ENCODE results near the gene CLDN6.
"Not testable (repeated sequence)": the region's sequence is repeated elsewhere in the genome, so short reads cannot be mapped to it uniquely, and the experiment has no call there.

CLDN6 gene

DNA sequence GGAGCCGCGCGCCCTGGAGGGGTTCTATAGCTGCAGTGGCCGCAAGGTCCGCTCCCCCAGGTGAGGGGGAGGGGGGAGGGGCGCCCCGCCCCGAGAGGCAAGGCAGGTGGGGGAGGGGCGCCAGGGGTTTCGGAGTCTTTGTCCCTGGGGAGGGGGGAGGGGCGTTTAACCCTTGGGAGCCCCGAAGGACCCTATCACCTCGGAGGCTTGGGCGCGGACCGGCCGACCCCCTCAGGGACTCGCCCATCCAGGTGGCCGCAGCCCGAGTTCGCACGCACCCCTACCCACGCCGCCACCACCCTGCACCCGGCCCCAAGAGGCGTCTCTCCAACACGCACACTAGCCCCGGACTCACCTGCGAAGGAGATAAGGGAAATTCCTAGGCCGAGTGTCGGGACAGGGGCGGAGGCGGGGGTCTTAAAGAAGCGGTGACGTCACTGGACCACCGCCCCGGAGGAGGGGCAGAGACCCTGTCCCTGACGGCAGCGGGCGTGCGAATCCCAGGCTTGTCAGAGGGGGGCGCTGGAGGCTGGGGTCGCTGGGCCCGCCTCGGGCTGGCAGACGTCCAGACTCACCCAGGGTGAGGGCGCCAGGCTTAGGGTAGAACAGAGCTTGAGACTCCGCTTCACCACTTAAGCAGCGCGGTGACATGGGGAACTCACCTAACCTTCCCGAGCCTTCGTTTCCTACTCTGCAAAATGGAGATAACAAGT, at the start of gene CLDN6:
CLDN6 (minus strand) TSS at position 390 of the 713 bp plus-strand sequence. CDS start 2,162 bp downstream, outside the sequence.
- no peak for DNase-seq (ENCODE audit: low read depth)

GRCh38 chr16:3066440-3066748, 48.4 kb upstream of the CLDN6 start:
- no peak for DNase-seq (ENCODE audit: low read depth)

- DNase-seq (ENCODE audit: low read depth): no peak
These were observed 47.9 kb upstream of the CLDN6 start for GRCh38 chr16:3065742-3066439.

DNA sequence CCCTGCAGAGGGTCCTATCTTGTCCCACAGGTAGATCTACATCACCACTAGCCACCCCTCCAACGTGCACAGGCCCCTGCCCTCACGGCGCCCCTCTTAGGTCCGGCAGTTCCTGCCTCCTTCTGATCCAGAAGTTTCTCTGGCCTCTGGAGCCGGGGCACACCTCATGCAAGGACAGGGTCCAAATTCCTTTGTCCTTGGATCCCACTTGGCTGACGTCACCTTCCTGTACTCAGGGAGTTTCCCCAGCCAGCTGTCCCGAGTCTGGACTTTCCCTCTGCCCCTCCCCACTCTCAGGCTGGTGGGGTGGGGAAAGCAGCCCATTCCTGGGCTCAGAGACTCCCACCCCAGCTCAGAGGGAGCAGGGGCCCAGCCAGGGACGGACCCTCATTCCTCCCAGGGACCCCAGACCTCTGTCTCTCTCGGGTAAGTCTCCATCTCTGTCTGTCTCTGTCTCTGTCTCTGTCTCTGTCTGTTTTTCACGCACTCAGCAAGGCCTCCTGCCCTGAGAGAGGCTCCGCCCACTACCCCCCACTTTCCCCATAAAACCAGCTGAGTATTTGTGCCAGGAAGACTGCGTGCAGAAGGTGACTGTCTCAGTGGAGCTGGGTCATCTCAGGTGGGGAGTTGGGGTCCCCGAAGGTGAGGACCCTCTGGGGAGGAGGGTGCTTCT, 47.2 kb upstream of the CLDN6 start, which contains the start of gene IL32:
IL32 (plus strand) TSS at position 572 of the 673 bp plus-strand sequence. CDS start 172 bp downstream, outside the sequence.
- peak; percentile 50 for DNase-seq (ENCODE audit: low read depth)

DNA sequence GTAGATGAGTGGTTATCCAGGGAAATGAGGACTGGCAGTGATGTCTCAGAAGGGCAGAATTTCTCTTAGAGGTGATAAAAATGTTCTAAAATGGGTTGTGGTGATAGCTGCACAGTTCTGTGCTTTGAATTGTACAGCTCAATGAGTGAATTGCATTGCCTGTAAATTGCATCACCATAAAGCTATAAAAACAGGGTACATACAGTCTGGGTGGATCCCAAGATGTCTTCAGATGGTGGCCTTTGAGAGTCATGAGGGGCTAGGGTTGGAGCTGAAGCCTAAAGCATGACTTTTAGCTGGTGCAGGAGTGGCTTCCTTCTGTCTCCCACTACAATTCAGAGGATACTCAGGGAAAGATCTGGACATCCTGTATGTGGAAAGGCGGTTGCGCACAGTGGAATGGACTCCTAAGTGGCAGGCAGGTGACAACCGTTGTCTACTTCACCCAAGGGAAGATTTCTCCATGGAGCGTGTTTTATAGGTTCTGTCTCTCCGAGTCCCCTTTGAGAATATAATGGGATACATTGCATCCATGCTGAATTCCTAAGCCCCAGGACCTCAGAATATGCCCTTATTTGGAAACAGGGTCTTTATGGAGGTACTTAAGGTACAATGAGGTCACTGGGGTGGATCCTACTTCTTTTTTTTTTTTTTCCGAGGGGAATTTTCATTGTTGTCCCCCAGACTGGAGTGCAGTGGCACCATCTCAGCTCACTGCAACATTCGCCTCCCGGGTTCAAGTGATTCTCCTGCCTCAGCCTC, 45.8 kb upstream of the CLDN6 start:
- no peak for DNase-seq (ENCODE audit: low read depth)

DNA sequence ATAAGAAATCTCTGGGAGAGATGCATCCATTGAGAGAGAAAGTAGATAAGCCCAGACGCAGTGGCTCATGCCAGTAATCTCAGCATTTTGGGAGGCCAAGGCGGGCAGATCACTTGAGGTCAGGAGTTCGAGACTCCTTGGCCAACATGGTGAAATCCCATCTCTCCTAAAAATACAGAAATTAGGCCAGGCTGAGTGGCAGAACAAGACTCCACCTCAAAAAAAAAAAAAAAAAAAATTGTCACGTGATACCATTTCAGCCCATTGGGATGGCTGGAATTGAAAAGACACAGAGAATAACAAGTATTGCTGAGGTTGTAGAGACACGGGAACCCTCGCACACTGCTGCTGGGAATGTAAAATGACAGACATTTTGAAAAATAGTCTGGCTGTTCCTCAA, 44.6 kb upstream of the CLDN6 start:
- DNase-seq (ENCODE audit: low read depth): no peak

- no peak for DNase-seq (ENCODE audit: low read depth)
These were observed 42.5 kb upstream of the CLDN6 start for GRCh38 chr16:3060339-3061127.

- no peak for DNase-seq (ENCODE audit: low read depth)
These were observed 41.8 kb upstream of the CLDN6 start for GRCh38 chr16:3059723-3060242.

- DNase-seq (ENCODE audit: low read depth): peak; percentile 79
These were observed 41.2 kb upstream of the CLDN6 start for GRCh38 chr16:3059041-3059722.

- no peak for DNase-seq (ENCODE audit: low read depth)
These were observed 40.4 kb upstream of the CLDN6 start for GRCh38 chr16:3058139-3059030.

GRCh38 chr16:3057181-3058138, 39.5 kb upstream of the CLDN6 start:
- DNase-seq (ENCODE audit: low read depth): no peak

GRCh38 chr16:3056336-3057180, 38.6 kb upstream of the CLDN6 start:
- no peak for DNase-seq (ENCODE audit: low read depth)

GRCh38 chr16:3055734-3056115, 37.7 kb upstream of the CLDN6 start:
- not testable (repeated sequence) for DNase-seq (ENCODE audit: low read depth)

GRCh38 chr16:3054965-3055733, 37.2 kb upstream of the CLDN6 start:
- DNase-seq (ENCODE audit: low read depth): no peak

DNA sequence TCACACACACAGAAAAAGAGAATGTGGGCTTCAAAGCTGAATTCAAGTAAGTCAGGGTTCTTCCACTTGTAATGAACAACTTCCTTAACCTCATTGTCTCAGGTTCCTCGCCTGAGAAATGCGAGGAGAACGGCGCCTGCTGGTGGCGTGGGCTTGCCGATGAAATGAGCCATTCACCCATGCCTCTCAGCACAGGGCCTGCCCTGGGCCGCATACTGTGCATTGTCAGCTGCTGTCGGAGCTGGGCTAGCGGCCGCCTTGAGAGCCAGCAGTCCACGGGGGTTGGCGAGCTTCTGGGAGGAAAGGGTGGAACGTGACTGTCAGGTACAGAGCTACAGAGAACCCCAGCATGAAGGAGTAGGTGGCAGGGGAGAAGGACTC, 35.3 kb upstream of the CLDN6 start:
- DNase-seq (ENCODE audit: low read depth): not testable (repeated sequence)

GRCh38 chr16:3052571-3053329, 34.8 kb upstream of the CLDN6 start:
- DNase-seq (ENCODE audit: low read depth): not testable (repeated sequence)

Measured in stimulated activated CD8-positive, alpha-beta memory T cell treated with anti-CD3 and anti-CD28 coated beads, Interleukin-12 subunit alpha, Interleukin-12 subunit beta, amount 100 ng/mL, for 4 hours (primary cell).